Astrocyte of the spinal cord (primary cell): ENCODE data around the gene RNF11.

Experiments
- DNase-seq: peaks from one replicate; pipeline ENCODE4 v3.0.0; 2011; ENCODE audit warnings: low read depth, low spot score
- H3K4me3 ChIP-seq: 2 replicates; pipeline ENCODE4 v1.5.1; 2011; ENCODE audit warnings: low read depth, mild to moderate bottlenecking, low read length, moderate library complexity
- CTCF ChIP-seq: IDR thresholded peaks from 2 replicates; pipeline ENCODE4 v1.5.1; 2012; ENCODE audit warnings: low read depth, mild to moderate bottlenecking, low read length, inconsistent platforms
- in situ Hi-C: cut with HindIII; loops from 2 replicates; pipeline ENCODE4 v1.10.0; 2017; ENCODE audit warnings: low sequenced_read_pairs

Gene RNF11

GRCh38 chr1:51235673-51236530, at the start of gene RNF11:
Gene RNF11 (plus strand): TSS chr1:51236273. CDS start chr1:51236757, 484 bp downstream.
- DNase-seq = peak; percentile 90
- in situ Hi-C loops = no loop called here
- peak within 1 kb of the TSS; percentile 92 for H3K4me3 ChIP-seq
- peak; percentile 1 for TF ChIP-seq CTCF

DNA sequence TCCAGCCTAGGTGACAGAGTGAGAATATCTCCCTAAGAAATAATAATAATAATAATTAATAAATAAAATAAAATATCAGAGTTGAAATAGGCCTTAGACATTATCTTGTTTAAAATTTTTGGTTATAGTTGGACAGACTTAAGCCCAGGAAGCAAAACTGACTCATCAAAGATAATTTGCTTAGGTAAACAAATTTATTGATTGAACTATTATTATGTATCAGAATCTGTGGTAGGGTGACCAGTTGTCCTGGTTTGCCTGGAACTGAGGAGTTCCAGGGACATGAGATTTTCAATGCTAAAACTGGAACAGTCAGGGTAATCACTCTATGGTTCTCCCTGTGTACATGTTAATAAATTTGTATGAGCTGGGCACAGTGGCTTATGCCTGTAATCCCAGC, 47.8 kb upstream of the RNF11 start:
- TF ChIP-seq CTCF = no peak
- H3K4me3 ChIP-seq = no peak overlapping the region
- DNase-seq = no peak
- in situ Hi-C loops = no loop called here

GRCh38 chr1:51189421-51190073, 46.5 kb upstream of the RNF11 start:
- TF ChIP-seq CTCF = peak; percentile 95
- in situ Hi-C loops = no loop called here
- no peak overlapping the region for H3K4me3 ChIP-seq
- DNase-seq = peak; percentile 77

DNA sequence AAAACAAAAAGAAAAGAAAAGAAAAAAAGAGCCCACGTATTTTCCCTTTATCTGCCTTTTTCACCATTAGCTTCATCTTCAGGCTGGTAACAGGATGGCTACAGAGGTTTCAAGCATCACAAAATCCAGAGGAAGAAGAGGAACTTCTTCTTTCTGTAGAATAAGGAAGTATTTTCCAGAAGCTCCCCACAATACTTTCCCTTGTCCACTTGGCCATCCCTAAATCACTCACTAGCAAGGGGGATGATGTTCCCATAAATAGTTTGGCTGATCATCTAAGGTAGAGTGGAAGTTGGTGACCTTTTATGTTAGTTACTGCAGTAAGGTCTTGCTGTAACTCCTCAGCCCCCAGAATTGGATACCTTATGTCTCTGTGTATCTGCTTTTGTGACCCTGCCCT, 45.1 kb upstream of the RNF11 start:
- DNase-seq = no peak
- no peak overlapping the region for H3K4me3 ChIP-seq
- in situ Hi-C loops = no loop called here
- TF ChIP-seq CTCF = no peak

DNA sequence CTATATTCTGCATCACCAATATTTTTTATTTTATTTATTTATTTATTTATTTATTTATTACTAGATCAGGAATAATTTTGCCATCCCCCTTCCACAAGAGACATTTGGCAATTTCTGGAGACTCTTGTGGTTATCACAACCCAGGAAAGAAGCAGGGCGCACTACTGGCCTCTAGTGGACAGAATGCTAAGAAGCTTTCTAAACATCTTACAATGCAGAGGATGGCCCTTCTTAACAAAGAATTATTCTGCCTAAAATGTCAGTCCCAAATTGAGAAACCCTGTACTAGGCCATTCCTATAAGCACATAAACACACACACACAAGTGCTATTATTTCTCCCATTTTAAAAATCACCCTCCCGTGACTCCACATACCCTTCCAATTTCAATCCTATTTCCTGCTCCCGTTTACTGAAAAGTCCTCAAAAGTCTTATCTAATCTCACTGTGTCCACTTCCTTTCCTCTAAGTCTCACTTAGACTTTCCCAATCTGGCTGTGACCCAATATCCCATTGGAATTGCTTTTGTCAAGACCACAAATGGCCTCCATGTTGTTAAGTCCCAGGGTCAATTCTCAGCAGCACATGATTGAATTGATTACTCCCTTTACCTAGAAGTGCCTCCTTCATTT, 43.7 kb upstream of the RNF11 start:
- H3K4me3 ChIP-seq = no peak overlapping the region
- TF ChIP-seq CTCF = peak; percentile 86
- in situ Hi-C loops = no loop called here
- DNase-seq = peak; percentile 76

GRCh38 chr1:51193564-51193963, 42.5 kb upstream of the RNF11 start:
- no peak overlapping the region for H3K4me3 ChIP-seq
- DNase-seq = no peak
- no peak for TF ChIP-seq CTCF
- in situ Hi-C loops = no loop called here
